IMR-90 (cell line): ENCODE results near the gene PRRC2B. TPM values are rescaled to one million over a fixed set of nuclear protein-coding genes. Genes with fewer than 3 reads are reported as not detected.

ENCODE experiments used
- ATAC-seq: fragments of 200-7000 bp; cut with Tn5 transposase; 2 replicates; pipeline ENCODE4 v1.9.1; 2020; ENCODE audit warnings: low read depth, mild to moderate bottlenecking, moderate library complexity
- BruUV-seq: library from RNA; stranded (reverse); fragments of 400-500 nt; replicated peaks from 2 replicates; lab custom pipeline; 2021; lab: Mats Ljungman, UMichigan
- CTCF ChIA-PET: fragments of 300-600 bp; formaldehyde crosslinking; extraction: SDS; loops from one replicate; lab custom pipeline; 2021; ENCODE audit warnings: antibody characterized with exemption; lab: Yijun Ruan, JAX
- POLR2A ChIA-PET: fragments of 300-600 bp; sonication (Branson Sonifier 250); formaldehyde crosslinking; loops from one replicate; lab custom pipeline; 2022; ENCODE audit warnings: antibody characterized with exemption; ENCODE audit not compliant: unreplicated experiment; lab: Charles Lee
- DNase-seq: peaks from one replicate; pipeline ENCODE4 v3.0.0; 2013
- H2AFZ ChIP-seq: replicated peaks from 2 replicates; pipeline ENCODE3; 2013; ENCODE audit warnings: low read length, mild to moderate bottlenecking; ENCODE audit not compliant: poor library complexity
- H2AK5ac ChIP-seq: 2 replicates; pipeline ENCODE4 v1.6.1; 2013; ENCODE audit warnings: low read depth, low read length, inconsistent platforms
- H2AK9ac ChIP-seq: replicated peaks from 2 replicates; pipeline ENCODE3; 2013; ENCODE audit warnings: mild to moderate bottlenecking, low read depth, low read length, moderate library complexity; ENCODE audit not compliant: poor library complexity
- H2BK120ac ChIP-seq: 2 replicates; pipeline ENCODE4 v1.6.1; 2013; ENCODE audit warnings: low read depth, low read length, inconsistent platforms
- H2BK15ac ChIP-seq: 3 replicates; pipeline ENCODE4 v1.6.1; 2013; ENCODE audit warnings: low read depth, low read length, inconsistent platforms
- H2BK20ac ChIP-seq: 2 replicates; pipeline ENCODE4 v1.6.1; 2013; ENCODE audit warnings: low read depth, mild to moderate bottlenecking, inconsistent platforms, low read length, moderate library complexity
- H2BK5ac ChIP-seq: 2 replicates; pipeline ENCODE4 v1.6.1; 2013; ENCODE audit warnings: mild to moderate bottlenecking, low read depth, low read length, inconsistent platforms; ENCODE audit not compliant: poor library complexity, severe bottlenecking
- H3K14ac ChIP-seq: replicated peaks from 2 replicates; pipeline ENCODE4 v1.6.1; 2013; ENCODE audit warnings: low read depth, low read length, inconsistent platforms
- H3K18ac ChIP-seq: 2 replicates; pipeline ENCODE4 v1.6.1; 2013; ENCODE audit warnings: low read depth, low read length, control low read depth
- H3K23ac ChIP-seq: 2 replicates; pipeline ENCODE4 v1.6.1; 2013; ENCODE audit warnings: low read depth, low read length, inconsistent platforms
- H3K27ac ChIP-seq: 2 replicates; pipeline ENCODE4 v1.5.1; 2013; ENCODE audit warnings: mild to moderate bottlenecking, control low read depth, low read length; ENCODE audit not compliant: insufficient read depth
- H3K27me3 ChIP-seq: 2 replicates; pipeline ENCODE4 v1.6.1; 2013; ENCODE audit warnings: low read length; ENCODE audit not compliant: control insufficient read depth, insufficient read depth
- H3K36me3 ChIP-seq: 2 replicates; pipeline ENCODE4 v1.6.1; 2013; ENCODE audit warnings: low read length, mixed read lengths; ENCODE audit not compliant: control insufficient read depth, insufficient read depth
- H3K4ac ChIP-seq: 2 replicates; pipeline ENCODE4 v1.6.1; 2013; ENCODE audit warnings: low read depth, low read length, inconsistent platforms
- H3K4me1 ChIP-seq: 2 replicates; pipeline ENCODE4 v1.6.1; 2013; ENCODE audit warnings: low read length, mixed read lengths; ENCODE audit not compliant: control insufficient read depth, insufficient read depth
- H3K4me2 ChIP-seq: 2 replicates; pipeline ENCODE4 v1.6.1; 2013; ENCODE audit warnings: low read depth, mild to moderate bottlenecking, control low read depth, low read length, moderate library complexity
- H3K4me3 ChIP-seq: 2 replicates; pipeline ENCODE4 v1.5.1; 2013; ENCODE audit warnings: low read depth, mild to moderate bottlenecking, control low read depth, low read length, moderate library complexity; ENCODE audit not compliant: insufficient read depth
- H3K56ac ChIP-seq: 2 replicates; pipeline ENCODE4 v1.6.1; 2013; ENCODE audit warnings: low read length, inconsistent platforms; ENCODE audit not compliant: insufficient read depth; ENCODE audit errors: extremely low read depth
- H3K79me1 ChIP-seq, 2 experiments: 2 replicates each; pipeline ENCODE4 v1.6.1; 2013; ENCODE audit warnings: low read length in 2 of 2, inconsistent platforms in 1 of 2, low read depth in 1 of 2
- H3K9ac ChIP-seq: 2 replicates; pipeline ENCODE4 v1.6.1; 2013; ENCODE audit warnings: low read depth, low read length, control low read depth
- H3K9me1 ChIP-seq: 2 replicates; pipeline ENCODE4 v1.6.1; 2013; ENCODE audit warnings: low read length, inconsistent platforms; ENCODE audit not compliant: insufficient read depth
- H3K9me3 ChIP-seq: 2 replicates; pipeline ENCODE4 v1.6.1; 2013; ENCODE audit warnings: low read length; ENCODE audit not compliant: control insufficient read depth, insufficient read depth
- H4K20me1 ChIP-seq: 2 replicates; pipeline ENCODE4 v1.6.1; 2013; ENCODE audit warnings: low read length, inconsistent platforms; ENCODE audit not compliant: insufficient read depth
- H4K5ac ChIP-seq: 2 replicates; pipeline ENCODE4 v1.6.1; 2013; ENCODE audit warnings: mild to moderate bottlenecking, low read depth, low read length, control low read depth
- H4K8ac ChIP-seq, 2 experiments: 2 replicates each; pipeline ENCODE4 v1.6.1; 2013; ENCODE audit warnings: low read depth in 2 of 2, low read length in 2 of 2, control low read depth in 1 of 2, inconsistent platforms in 1 of 2
- H4K91ac ChIP-seq: 2 replicates; pipeline ENCODE4 v1.6.1; 2013; ENCODE audit warnings: low read depth, low read length, inconsistent platforms; ENCODE audit not compliant: insufficient read depth
- BHLHE40 ChIP-seq: fragments of 150-350 bp; IDR thresholded peaks from 2 replicates; pipeline ENCODE4 v1.6.1; 2016; ENCODE audit warnings: mild to moderate bottlenecking, low read depth, low read length
- CEBPB ChIP-seq: IDR thresholded peaks from 2 replicates; pipeline ENCODE4 v1.6.1; 2012; ENCODE audit warnings: low read depth, low read length, improper control_type of control experiment
- WGBS, 2 experiments: methylation state at CpG; one replicate each; pipeline versions ENCODE4 v1.1.5 to v1.1.7; 2013; ENCODE audit warnings: missing lambda C conversion rate in 2 of 2; ENCODE audit not compliant: insufficient read length in 1 of 2; ENCODE audit errors: extremely low coverage in 2 of 2; 5-methylcytosine and 5-hydroxymethylcytosine counted together
- dilution Hi-C: fragments of 300-500 bp; cut with HindIII; formaldehyde crosslinking; loops from one replicate; pipeline ENCODE4 v1.14.3; 2018; ENCODE audit warnings: low sequenced_read_pairs; ENCODE audit not compliant: unreplicated experiment
- in situ Hi-C: fragments of 300-500 bp; cut with MboI; formaldehyde crosslinking; loops from 3 replicates; pipeline ENCODE4 v1.14.3; 2019; ENCODE audit warnings: low sequenced_read_pairs, inconsistent platforms, mixed read lengths
- intact Hi-C: fragments of 100-400 bp; cut with micrococcal nuclease; formaldehyde crosslinking; loops from 2 replicates; pipeline ENCODE4 v1.10.0; 2022
- polyA plus RNA-seq, 3 experiments: library from polyadenylated mRNA; depleted of rRNA; stranded (reverse); fragments of >200 nt; gene quantifications; 2 replicates each; pipeline ENCODE4 v1.2.3, GENCODE V29; 2012; ENCODE audit warnings: low replicate concordance in 1 of 3
- total RNA-seq: library from RNA; depleted of rRNA; stranded (reverse); fragments of >200 nt; gene quantifications from 2 replicates; pipeline ENCODE4 v1.2.3, GENCODE V29; 2012

PRRC2B gene
- total and polyA plus RNA-seq, 2 of the 4 experiments (the other 2 are of a cell fraction), result 19.4 to 39.1 TPM

DNA sequence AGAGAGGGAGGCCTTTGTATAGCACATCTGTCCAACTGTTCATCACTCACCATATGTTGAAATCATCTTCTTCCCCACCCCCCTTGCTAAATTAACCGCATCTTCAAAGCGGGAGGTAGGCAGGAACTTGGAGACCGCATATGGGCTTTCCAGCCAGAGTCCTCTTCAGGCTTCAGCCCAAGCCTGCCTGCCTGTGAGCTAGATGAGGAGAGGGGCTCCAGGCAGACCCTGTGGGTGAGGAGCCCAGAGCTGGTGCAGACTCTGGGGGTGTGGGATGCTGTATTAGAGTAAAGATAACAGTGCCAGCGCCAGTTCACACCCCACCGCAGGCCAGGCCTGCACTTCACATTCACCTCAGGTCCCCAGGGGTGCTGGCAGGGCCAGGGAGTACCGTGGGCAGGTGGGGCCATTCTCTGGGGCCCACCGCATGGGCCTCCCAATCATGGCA lies 16.2 kb downstream of the PRRC2B start:
- Histone ChIP-seq H3K4ac (no peak overlapping the region), H2BK5ac (peak overlapping the region; percentile 9), H2BK20ac (no peak overlapping the region), H3K9ac (no peak overlapping the region), H3K27me3 (no peaks in the 10 kb centered on the region), H2AK5ac (peak overlapping the region; percentile 48; the same call in 1 of the 2 replicates), H3K4me2 (peak overlapping the region; percentile 22), H2AK9ac (no peak overlapping the region), H4K8ac (no peak overlapping the region), H3K9me1 (peaks cover 46% of the 10 kb centered on the region), H2AFZ (no peak overlapping the region), H3K36me3 (0 out of 2 replicates have a peak, but pooled peaks cover 2% of the 10 kb centered on the region), H3K27ac (no peak overlapping the region), H3K4me3 (no peak overlapping the region), H3K9me3 (no peaks in the 10 kb centered on the region), H3K18ac (no peak overlapping the region), H3K79me1 (peaks cover 0 to 68% of the 10 kb centered on the region in 2 experiments; a peak in 2 of 4 replicates), H3K56ac (no peak overlapping the region), H3K14ac (no peak overlapping the region), H4K5ac (no peak overlapping the region), H2BK15ac (no peak overlapping the region), H4K20me1 (peaks cover 97% of the 10 kb centered on the region), H3K4me1 (peaks cover 38% of the 10 kb centered on the region), H4K91ac (no peak overlapping the region), H3K23ac (no peak overlapping the region), H2BK120ac (no peak overlapping the region)
- ChIA-PET CTCF (no interaction called here), POLR2A (no interaction called here)
- dilution Hi-C loops, result no loop called here
- ATAC-seq, result no peak
- BruUV-seq, result no TSS peak
- intact Hi-C loops, result no loop called here
- in situ Hi-C loops, result no loop called here
- DNase-seq, result peak; percentile 55
- WGBS, 2 experiments, result no CpG with 5 or more reads among the region's 7 CpGs
- TF ChIP-seq CEBPB (peak; percentile 56; the same call in 1 of the 2 replicates), BHLHE40 (no peak)
